Upper lobe of right lung (tissue), 1 donor: ENCODE results near the gene APPBP2. TPM values are rescaled to one million over a fixed set of nuclear protein-coding genes. Genes with fewer than 3 reads are reported as not detected.
"Not testable (repeated sequence)": the region's sequence is repeated elsewhere in the genome, so short reads cannot be mapped to it uniquely, and the experiment has no call there.

Source experiments
- ATAC-seq: fragments of 200-7000 bp; cut with Tn5 transposase; one replicate; pipeline ENCODE4 v1.9.1; 2020; ENCODE audit warnings: mild to moderate bottlenecking, moderate library complexity
- DNase-seq: peaks from one replicate; pipeline ENCODE4 v3.0.0-alpha.2; 2020
- H3K27ac ChIP-seq: fragments of 200-600 bp; one replicate; pipeline ENCODE4 v1.8.0; 2022
- H3K27me3 ChIP-seq: fragments of 200-600 bp; one replicate; pipeline ENCODE4 v1.8.0; 2022; ENCODE audit warnings: mild to moderate bottlenecking
- H3K36me3 ChIP-seq: fragments of 200-600 bp; one replicate; pipeline ENCODE4 v1.8.0; 2022
- H3K4me1 ChIP-seq: fragments of 200-600 bp; one replicate; pipeline ENCODE4 v1.8.0; 2022
- H3K4me3 ChIP-seq: fragments of 200-600 bp; one replicate; pipeline ENCODE4 v1.8.0; 2022; ENCODE audit warnings: mild to moderate bottlenecking
- H3K9me3 ChIP-seq: fragments of 200-600 bp; one replicate; pipeline ENCODE4 v1.8.0; 2022
- intact Hi-C: fragments of 100-400 bp; cut with DNase I; formaldehyde crosslinking; loops from one replicate; pipeline ENCODE4 v1.11.0; 2022
- total RNA-seq: library from RNA; stranded (reverse); fragmentation: NEBNext Ultra II Directional; extraction: Animal tissue kit (Norgen Biotek cat#: 25700); gene quantifications from one replicate; pipeline ENCODE4 v1.2.1, GENCODE V29; 2021
- TF ChIP-seq, protein P1 (sequence below): fragments of 200-600 bp; IDR thresholded peaks from one replicate; pipeline ENCODE4 v1.8.0; 2022; ENCODE audit warnings: antibody characterized with exemption
- donor health status: DM: no; HTN: yes; CAD: no; lungs with severe emphysema.

The APPBP2 gene
- total RNA-seq, 1 donor from 2014 or later = 43.6 TPM

DNA sequence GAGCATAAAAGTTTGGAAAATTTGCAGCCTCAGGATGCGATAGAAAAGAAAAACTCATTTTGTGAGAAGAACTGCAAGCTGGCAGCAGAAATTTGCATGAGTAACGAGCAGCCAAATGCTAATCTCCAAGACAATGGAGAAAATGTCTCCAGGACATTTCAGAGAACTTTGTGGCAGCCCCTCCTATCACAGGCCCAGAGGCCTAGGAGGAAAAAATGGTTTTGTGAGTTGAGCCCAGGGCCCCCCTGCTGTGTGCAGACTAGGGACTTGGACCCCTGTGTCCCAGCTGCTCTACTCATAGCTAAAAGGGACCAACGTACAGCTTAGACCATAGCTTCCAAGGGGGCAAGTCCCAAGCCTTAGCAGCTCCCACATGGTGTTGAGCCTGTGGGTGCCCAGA, 34.3 kb downstream of the APPBP2 start:
- Histone ChIP-seq H3K27me3 (no peaks in the 10 kb centered on the region), H3K36me3 (peaks cover 64% of the 10 kb centered on the region), H3K9me3 (no peaks in the 10 kb centered on the region), H3K4me1 (no peaks in the 10 kb centered on the region), H3K27ac (no peak overlapping the region), H3K4me3 (no peak overlapping the region)
- DNase-seq (no peak), ATAC-seq (no peak)
- intact Hi-C loops = no loop called here
- TF ChIP-seq, protein P1, sequence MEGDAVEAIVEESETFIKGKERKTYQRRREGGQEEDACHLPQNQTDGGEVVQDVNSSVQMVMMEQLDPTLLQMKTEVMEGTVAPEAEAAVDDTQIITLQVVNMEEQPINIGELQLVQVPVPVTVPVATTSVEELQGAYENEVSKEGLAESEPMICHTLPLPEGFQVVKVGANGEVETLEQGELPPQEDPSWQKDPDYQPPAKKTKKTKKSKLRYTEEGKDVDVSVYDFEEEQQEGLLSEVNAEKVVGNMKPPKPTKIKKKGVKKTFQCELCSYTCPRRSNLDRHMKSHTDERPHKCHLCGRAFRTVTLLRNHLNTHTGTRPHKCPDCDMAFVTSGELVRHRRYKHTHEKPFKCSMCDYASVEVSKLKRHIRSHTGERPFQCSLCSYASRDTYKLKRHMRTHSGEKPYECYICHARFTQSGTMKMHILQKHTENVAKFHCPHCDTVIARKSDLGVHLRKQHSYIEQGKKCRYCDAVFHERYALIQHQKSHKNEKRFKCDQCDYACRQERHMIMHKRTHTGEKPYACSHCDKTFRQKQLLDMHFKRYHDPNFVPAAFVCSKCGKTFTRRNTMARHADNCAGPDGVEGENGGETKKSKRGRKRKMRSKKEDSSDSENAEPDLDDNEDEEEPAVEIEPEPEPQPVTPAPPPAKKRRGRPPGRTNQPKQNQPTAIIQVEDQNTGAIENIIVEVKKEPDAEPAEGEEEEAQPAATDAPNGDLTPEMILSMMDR = no peak

DNA sequence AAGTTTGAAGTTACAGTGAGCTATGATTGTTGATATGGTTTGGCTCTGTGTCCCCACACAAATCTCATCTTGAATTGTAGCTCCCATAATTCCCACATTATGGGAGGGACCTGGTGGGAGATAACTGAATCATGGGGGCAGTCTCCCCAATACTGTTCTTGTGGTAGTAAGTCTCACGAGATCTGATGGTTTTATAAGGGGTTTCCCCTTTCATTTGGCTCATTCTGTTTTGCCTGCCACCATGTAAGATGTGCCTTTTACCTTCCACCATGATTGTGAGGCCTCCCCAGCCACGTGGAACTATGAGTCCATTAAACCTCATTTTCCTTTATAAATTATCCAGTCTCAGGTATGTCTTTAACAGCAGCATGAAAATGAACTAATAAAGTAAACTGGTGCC, 35.4 kb downstream of the APPBP2 start:
- intact Hi-C loops, H3K4me3 ChIP-seq, H3K9me3 ChIP-seq, ATAC-seq, H3K27ac ChIP-seq, H3K27me3 ChIP-seq, DNase-seq, H3K4me1 ChIP-seq: not testable (repeated sequence)
- peaks cover 62% of the 10 kb centered on the region for H3K36me3 ChIP-seq

DNA sequence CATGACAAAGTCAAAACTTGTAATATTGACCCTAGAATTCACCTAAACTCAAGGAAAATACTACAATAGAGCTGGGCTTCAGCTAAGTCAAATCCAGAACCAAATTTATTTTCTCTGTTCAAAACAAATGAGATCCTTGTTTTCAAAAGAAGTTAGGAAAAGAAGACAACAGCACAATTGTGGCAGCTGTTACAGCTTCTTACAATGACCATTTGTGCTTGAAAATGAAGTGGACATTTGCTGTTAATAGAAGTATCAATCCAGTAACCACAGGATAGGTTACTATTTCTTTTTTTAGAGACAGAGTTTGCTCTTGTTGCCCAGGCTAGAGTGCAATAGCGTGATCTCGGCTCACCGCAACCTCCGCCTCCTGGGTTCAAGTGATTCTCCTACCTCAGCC, 44.4 kb downstream of the APPBP2 start:
- no peaks in the 10 kb centered on the region for H3K4me1 ChIP-seq
- no peaks in the 10 kb centered on the region for H3K27me3 ChIP-seq
- no peaks in the 10 kb centered on the region for H3K9me3 ChIP-seq
- H3K4me3 ChIP-seq = no peak overlapping the region
- ATAC-seq = no peak
- H3K27ac ChIP-seq = no peak overlapping the region
- DNase-seq = no peak
- intact Hi-C loops = no loop called here
- H3K36me3 ChIP-seq = peaks cover 25% of the 10 kb centered on the region
- TF ChIP-seq, protein P1 = no peak

DNA sequence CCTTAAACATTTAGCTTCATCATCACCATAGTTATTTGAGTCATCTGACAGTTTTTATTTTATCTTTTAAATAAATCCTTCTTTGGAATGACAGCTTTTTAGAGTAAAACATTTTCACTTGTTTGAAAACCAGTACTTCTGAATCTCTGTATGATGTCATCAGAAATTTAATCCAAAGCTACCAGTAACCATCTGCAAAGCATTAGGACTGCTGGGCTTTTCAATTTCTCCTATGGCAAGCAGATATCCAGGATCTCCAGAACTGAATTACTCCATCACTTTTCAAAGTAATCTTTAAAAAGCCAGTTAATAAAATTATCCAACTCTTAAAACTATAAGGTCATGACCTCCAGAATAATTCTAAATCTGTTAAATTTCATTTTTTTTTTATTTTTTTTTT, 52.3 kb downstream of the APPBP2 start:
- no peak overlapping the region for H3K4me3 ChIP-seq
- H3K9me3 ChIP-seq = no peaks in the 10 kb centered on the region
- H3K27me3 ChIP-seq = no peaks in the 10 kb centered on the region
- ATAC-seq = no peak
- intact Hi-C loops = no loop called here
- H3K4me1 ChIP-seq = peaks cover 14% of the 10 kb centered on the region
- TF ChIP-seq, protein P1 = no peak
- H3K36me3 ChIP-seq = peaks cover 47% of the 10 kb centered on the region
- DNase-seq = no peak
- no peak overlapping the region for H3K27ac ChIP-seq

DNA sequence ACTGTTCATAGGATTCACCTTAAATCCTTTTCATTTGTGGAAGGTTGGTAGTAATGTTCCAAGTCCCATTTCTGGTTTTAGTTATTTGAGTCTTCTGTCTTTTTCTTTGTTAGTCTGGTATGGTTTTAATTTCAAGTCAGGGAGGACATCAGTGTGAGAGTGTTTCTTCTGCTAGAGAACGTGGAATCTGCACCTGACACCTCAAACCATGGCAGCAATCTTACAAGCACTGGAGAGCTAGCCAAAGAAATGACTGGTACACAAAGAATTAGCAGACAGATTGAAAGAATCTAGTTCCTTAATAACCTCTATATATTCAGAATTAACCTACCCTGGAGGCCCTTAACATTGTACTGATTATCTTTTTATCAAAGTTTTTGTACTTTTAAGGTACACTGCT, 53.6 kb downstream of the APPBP2 start:
- Histone ChIP-seq H3K4me1 (peaks cover 22% of the 10 kb centered on the region), H3K9me3 (no peaks in the 10 kb centered on the region), H3K36me3 (peaks cover 37% of the 10 kb centered on the region), H3K27me3 (no peaks in the 10 kb centered on the region), H3K4me3 (no peak overlapping the region), H3K27ac (no peak overlapping the region)
- intact Hi-C loops = no loop called here
- ATAC-seq (no peak), DNase-seq (no peak)
- TF ChIP-seq, protein P1 = no peak

DNA sequence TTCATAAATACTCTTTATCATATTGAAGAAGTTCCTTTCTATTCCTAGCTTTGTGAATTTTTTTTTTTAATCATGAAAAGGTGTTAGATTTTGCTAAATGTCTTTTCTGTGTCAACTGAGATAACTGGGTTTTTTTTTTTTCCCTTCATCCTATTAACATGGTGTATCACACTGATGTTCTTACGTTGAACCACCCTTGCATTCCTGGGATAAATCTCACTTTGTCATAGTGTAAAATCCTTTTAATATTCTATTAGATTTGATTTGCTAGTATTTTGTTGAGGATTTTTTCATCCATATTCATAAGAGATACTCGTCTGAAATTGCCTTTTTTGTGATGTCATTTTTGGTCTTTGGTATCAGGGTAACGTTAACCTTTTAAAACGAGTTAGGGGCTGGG, 54.6 kb downstream of the APPBP2 start:
- Histone ChIP-seq H3K36me3 (peaks cover 29% of the 10 kb centered on the region), H3K27ac (no peak overlapping the region), H3K4me1 (peaks cover 22% of the 10 kb centered on the region), H3K27me3 (no peaks in the 10 kb centered on the region), H3K9me3 (no peaks in the 10 kb centered on the region), H3K4me3 (no peak overlapping the region)
- intact Hi-C loops = no loop called here
- DNase-seq (no peak), ATAC-seq (no peak)
- TF ChIP-seq, protein P1 = no peak
